B cell (primary cell): ENCODE data around the gene MOV10L1. TPM values are rescaled to one million over a fixed set of nuclear protein-coding genes. Genes with fewer than 3 reads are reported as not detected.

Experiments
- ATAC-seq: fragments of 200-7000 bp; cut with Tn5 transposase; one replicate; pipeline ENCODE4 v1.10.0; 2021; ENCODE audit warnings: low read depth, mild to moderate bottlenecking, moderate number of reproducible peaks, moderate library complexity
- CTCF ChIA-PET: fragments of 350-600 bp; sonication (Branson Sonifier 250); formaldehyde crosslinking; loops from one replicate; lab custom pipeline; 2021; ENCODE audit warnings: antibody characterized with exemption, inconsistent platforms; lab: Charles Lee
- POLR2A ChIA-PET: fragments of 350-600 bp; sonication (Branson Sonifier 250); formaldehyde crosslinking; loops from one replicate; lab custom pipeline; 2021; ENCODE audit warnings: antibody characterized with exemption; lab: Charles Lee
- DNase-seq: peaks from one replicate; pipeline ENCODE4 v3.0.0; 2013
- H2AFZ ChIP-seq: 2 replicates; pipeline ENCODE4 v1.6.1; 2012; ENCODE audit warnings: mild to moderate bottlenecking, low read depth, low read length; ENCODE audit not compliant: insufficient read depth, poor library complexity, severe bottlenecking
- H3K27ac ChIP-seq, 2 donors: 1 replicate in 1 of 2; 2 replicates in 1 of 2; pipeline ENCODE4 v1.5.1; 2012 to 2013; ENCODE audit warnings: low read length in 2 of 2, mild to moderate bottlenecking in 2 of 2, moderate library complexity in 1 of 2
- H3K27me3 ChIP-seq, 4 experiments: fragments of 200-600 bp in 1 of 4; sonication (generic) in 1 of 4; replicated peaks in 1 of 4; 1 replicate in 2 of 4; 2 replicates in 2 of 4; pipeline versions ENCODE4 v1.6.1 to v1.7.0; 2013 to 2016; ENCODE audit warnings: low read length in 3 of 4, mild to moderate bottlenecking in 2 of 4, mixed read lengths in 1 of 4, moderate library complexity in 1 of 4; ENCODE audit not compliant: insufficient read depth in 4 of 4, control insufficient read depth in 3 of 4; ENCODE audit errors: control extremely low read depth in 1 of 4
- H3K36me3 ChIP-seq, 2 experiments: replicated peaks in 1 of 2; 1 replicate in 1 of 2; 2 replicates in 1 of 2; pipeline versions ENCODE4 v1.6.1 to v1.7.1; 2013; ENCODE audit warnings: low read length in 1 of 2; ENCODE audit not compliant: insufficient read depth in 2 of 2, control insufficient read depth in 1 of 2; ENCODE audit errors: control extremely low read depth in 1 of 2, extremely low read depth in 1 of 2
- H3K4me1 ChIP-seq, 2 donors: fragments of 200-600 bp in 1 of 2; sonication (generic) in 1 of 2; 1 replicate in 1 of 2; 2 replicates in 1 of 2; pipeline versions ENCODE4 v1.5.1 to v1.6.1; 2013 to 2017; ENCODE audit warnings: low read length in 2 of 2; ENCODE audit not compliant: control insufficient read depth in 2 of 2, insufficient read depth in 2 of 2
- H3K4me2 ChIP-seq: replicated peaks from 2 replicates; pipeline ENCODE3; 2012; ENCODE audit warnings: mild to moderate bottlenecking, low read depth, low read length; ENCODE audit not compliant: poor library complexity, severe bottlenecking
- H3K4me3 ChIP-seq, 5 experiments: fragments of 200-600 bp in 1 of 5; sonication (generic) in 1 of 5; 1 replicate in 3 of 5; 2 replicates in 2 of 5; pipeline versions ENCODE4 v1.5.1 to v1.7.0; 2011 to 2016; ENCODE audit warnings: low read length in 4 of 5, mild to moderate bottlenecking in 4 of 5, low read depth in 2 of 5, control low read depth in 1 of 5, moderate library complexity in 1 of 5; ENCODE audit not compliant: insufficient read depth in 1 of 5; ENCODE audit errors: control extremely low read depth in 1 of 5, extremely low read depth in 1 of 5
- H3K79me2 ChIP-seq: fragments of 200-600 bp; sonication (generic); one replicate; pipeline ENCODE4 v1.6.0; 2016; ENCODE audit warnings: low read length; ENCODE audit not compliant: control insufficient read depth, insufficient read depth
- H3K9ac ChIP-seq: fragments of 200-600 bp; sonication (generic); 2 replicates; pipeline ENCODE4 v1.6.1; 2017; ENCODE audit warnings: mild to moderate bottlenecking, low read length, moderate library complexity
- H3K9me3 ChIP-seq, 3 donors: one replicate each; pipeline versions ENCODE4 v1.6.1 to v1.7.1; 2013; ENCODE audit warnings: low read length in 2 of 3; ENCODE audit not compliant: control insufficient read depth in 2 of 3, insufficient read depth in 1 of 3; ENCODE audit errors: control extremely low read depth in 1 of 3
- H4K20me1 ChIP-seq: 2 replicates; pipeline ENCODE4 v1.6.0; 2012; ENCODE audit warnings: mild to moderate bottlenecking, low read length; ENCODE audit not compliant: insufficient read depth, control insufficient read depth, poor library complexity, severe bottlenecking
- H3K27ac Mint-ChIP-seq: one replicate; pipeline ENCODE4 v1.8.0; 2021; ENCODE audit warnings: mixed read lengths
- H3K27me3 Mint-ChIP-seq: one replicate; pipeline ENCODE4 v1.8.0; 2021; ENCODE audit warnings: mixed read lengths
- H3K4me1 Mint-ChIP-seq: one replicate; pipeline ENCODE4 v1.8.0; 2021; ENCODE audit warnings: mixed read lengths
- H3K4me3 Mint-ChIP-seq: one replicate; pipeline ENCODE4 v1.8.0; 2021; ENCODE audit warnings: mixed read lengths
- H3K9me3 Mint-ChIP-seq: one replicate; pipeline ENCODE4 v1.8.0; 2022; ENCODE audit warnings: mixed read lengths; ENCODE audit not compliant: insufficient read depth
- EZH2 ChIP-seq: IDR thresholded peaks from 2 replicates; pipeline ENCODE4 v1.6.1; 2012; ENCODE audit warnings: borderline replicate concordance, low read depth, mild to moderate bottlenecking, moderate library complexity, low read length; ENCODE audit not compliant: insufficient read depth, poor library complexity, severe bottlenecking
- WGBS: methylation state at CpG from one replicate; pipeline ENCODE4 v1.1.5; 2013; ENCODE audit warnings: missing lambda C conversion rate; ENCODE audit not compliant: insufficient coverage; 5-methylcytosine and 5-hydroxymethylcytosine counted together
- intact Hi-C: fragments of 100-400 bp; cut with micrococcal nuclease; formaldehyde crosslinking; loops from one replicate; pipeline ENCODE4 v1.10.0; 2022
- polyA plus RNA-seq: library from polyadenylated mRNA; depleted of rRNA; stranded (reverse); fragments of >200 nt; gene quantifications from 2 replicates; pipeline ENCODE4 v1.2.3, GENCODE V29; 2012
- total RNA-seq, 2 donors: library from RNA; stranded (reverse); fragments of 120-200 nt in 1 of 2; gene quantifications; 1 replicate in 1 of 2; 2 replicates in 1 of 2; pipeline versions ENCODE4 v1.2.3 to v1.2.4, GENCODE V29; 2013 to 2022
- TF ChIP-seq, protein P1 (sequence below): fragments of 200-600 bp; IDR thresholded peaks from one replicate; pipeline ENCODE4 v1.8.0; 2022; ENCODE audit warnings: antibody characterized with exemption, mild to moderate bottlenecking

MOV10L1 gene
- total and polyA plus RNA-seq, 2 donors (not counting 1 experiment from before 2014, with no cell fraction given) = not detected

DNA sequence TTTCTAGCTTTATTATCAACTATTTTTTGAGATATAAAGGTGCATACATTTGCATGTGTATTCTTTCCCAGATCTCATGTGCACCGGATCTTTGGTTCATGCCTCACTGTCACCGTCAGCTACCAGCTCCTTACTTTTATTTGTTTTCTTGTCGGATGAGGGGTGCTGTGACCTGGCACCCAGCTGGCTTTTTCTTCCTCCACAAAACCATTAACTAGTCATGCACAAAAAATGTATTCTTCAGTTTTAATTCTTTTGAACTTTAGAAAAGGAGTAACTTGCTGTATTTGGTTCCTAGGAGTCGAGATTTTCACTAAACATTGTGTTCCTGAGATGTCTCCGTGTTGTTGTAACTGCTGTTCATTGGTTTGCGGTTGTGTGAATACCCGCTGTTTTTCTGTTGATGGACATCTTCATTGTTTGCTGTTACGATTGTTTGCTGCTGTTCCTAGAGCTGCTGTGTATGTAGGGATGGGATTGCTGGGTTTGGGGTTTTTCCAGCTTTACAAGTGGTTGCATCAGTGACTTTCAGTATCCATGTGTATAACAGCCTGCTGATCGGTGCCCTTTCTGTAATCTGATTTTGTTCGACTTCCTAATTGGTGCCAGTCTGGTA is 39.4 kb downstream of the MOV10L1 start:
- CTCF ChIA-PET = no interaction called here
- Histone ChIP-seq H3K36me3 (no peaks in the 10 kb centered on the region), H3K4me2 (no peak overlapping the region), H3K9ac (no peak overlapping the region), H3K4me3 (no peak overlapping the region), H3K9me3 (peaks cover 0 to 12% (median 2%) of the 10 kb centered on the region in 3 donors), H3K79me2 (no peaks in the 10 kb centered on the region), H3K27me3 (peaks cover 0 to 7% (median 3%) of the 10 kb centered on the region in 4 experiments), H2AFZ (no peak overlapping the region), H4K20me1 (no peaks in the 10 kb centered on the region), H3K27ac (no peak overlapping the region), H3K4me1 (no peaks in the 10 kb centered on the region)
- Mint-ChIP-seq H3K27me3 (peaks cover 46% of the 10 kb centered on the region), H3K9me3 (peaks cover 2% of the 10 kb centered on the region), H3K4me3 (no peak overlapping the region), H3K4me1 (no peaks in the 10 kb centered on the region), H3K27ac (no peak overlapping the region)
- DNase-seq (no peak), ATAC-seq (no peak)
- no peak for TF ChIP-seq EZH2
- TF ChIP-seq, protein P1, sequence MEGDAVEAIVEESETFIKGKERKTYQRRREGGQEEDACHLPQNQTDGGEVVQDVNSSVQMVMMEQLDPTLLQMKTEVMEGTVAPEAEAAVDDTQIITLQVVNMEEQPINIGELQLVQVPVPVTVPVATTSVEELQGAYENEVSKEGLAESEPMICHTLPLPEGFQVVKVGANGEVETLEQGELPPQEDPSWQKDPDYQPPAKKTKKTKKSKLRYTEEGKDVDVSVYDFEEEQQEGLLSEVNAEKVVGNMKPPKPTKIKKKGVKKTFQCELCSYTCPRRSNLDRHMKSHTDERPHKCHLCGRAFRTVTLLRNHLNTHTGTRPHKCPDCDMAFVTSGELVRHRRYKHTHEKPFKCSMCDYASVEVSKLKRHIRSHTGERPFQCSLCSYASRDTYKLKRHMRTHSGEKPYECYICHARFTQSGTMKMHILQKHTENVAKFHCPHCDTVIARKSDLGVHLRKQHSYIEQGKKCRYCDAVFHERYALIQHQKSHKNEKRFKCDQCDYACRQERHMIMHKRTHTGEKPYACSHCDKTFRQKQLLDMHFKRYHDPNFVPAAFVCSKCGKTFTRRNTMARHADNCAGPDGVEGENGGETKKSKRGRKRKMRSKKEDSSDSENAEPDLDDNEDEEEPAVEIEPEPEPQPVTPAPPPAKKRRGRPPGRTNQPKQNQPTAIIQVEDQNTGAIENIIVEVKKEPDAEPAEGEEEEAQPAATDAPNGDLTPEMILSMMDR = no peak
- intact Hi-C loops = no loop called here
- WGBS = 86% methylated on average over 7 of the region's 10 CpGs
- POLR2A ChIA-PET = no interaction called here

DNA sequence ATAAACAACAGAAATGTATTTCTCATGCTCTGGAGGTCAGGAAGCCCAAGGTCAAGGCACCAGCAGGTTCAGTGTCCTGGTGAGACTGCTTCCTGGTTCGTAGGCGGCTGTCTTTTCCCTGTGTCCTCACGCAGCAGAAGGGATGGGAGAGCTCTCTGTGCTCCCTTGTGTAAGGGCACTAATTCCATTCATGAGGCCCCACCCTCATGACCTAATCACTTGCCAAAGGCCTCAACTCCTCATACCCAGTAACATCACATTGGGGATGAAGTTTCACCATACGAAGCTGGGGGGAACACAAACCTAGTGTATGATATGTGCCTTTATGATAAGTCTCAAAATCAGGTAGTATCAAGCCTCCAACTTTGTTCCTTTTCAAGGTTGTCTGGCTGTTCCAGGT is 42.1 kb downstream of the MOV10L1 start:
- Histone ChIP-seq H2AFZ (no peak overlapping the region), H3K9me3 (peaks cover 0 to 2% (median 2%) of the 10 kb centered on the region in 3 donors), H3K9ac (no peak overlapping the region), H3K4me2 (no peak overlapping the region), H3K79me2 (no peaks in the 10 kb centered on the region), H3K4me3 (no peak overlapping the region), H3K4me1 (no peaks in the 10 kb centered on the region), H4K20me1 (no peaks in the 10 kb centered on the region), H3K27me3 (peaks cover 0 to 7% (median 3%) of the 10 kb centered on the region in 4 experiments), H3K36me3 (no peaks in the 10 kb centered on the region), H3K27ac (no peak overlapping the region)
- H3K27me3 Mint-ChIP-seq = peaks cover 52% of the 10 kb centered on the region
- no peak overlapping the region for H3K4me3 Mint-ChIP-seq
- intact Hi-C loops = no loop called here
- no peaks in the 10 kb centered on the region for H3K9me3 Mint-ChIP-seq
- ChIA-PET CTCF (interaction anchor here (0.6 kb wide), 1 partner anchor 106 kb away, joined by 3 read pairs; no protein-coding TSS in a partner anchor), POLR2A (no interaction called here)
- TF ChIP-seq, protein P1 = no peak
- no peak for TF ChIP-seq EZH2
- DNase-seq (no peak), ATAC-seq (no peak)
- H3K27ac Mint-ChIP-seq = no peak overlapping the region
- H3K4me1 Mint-ChIP-seq = no peaks in the 10 kb centered on the region
- 91% methylated on average over 3 of the region's 4 CpGs for WGBS
